Measurements from ENCODE around the gene S100A6. TPM values are rescaled to one million over a fixed set of nuclear protein-coding genes. Genes with fewer than 3 reads are reported as not detected.

S100A6 gene
- total RNA-seq, 2 donors from 2014 or later, result 3.7 to 7.5 TPM

DNA sequence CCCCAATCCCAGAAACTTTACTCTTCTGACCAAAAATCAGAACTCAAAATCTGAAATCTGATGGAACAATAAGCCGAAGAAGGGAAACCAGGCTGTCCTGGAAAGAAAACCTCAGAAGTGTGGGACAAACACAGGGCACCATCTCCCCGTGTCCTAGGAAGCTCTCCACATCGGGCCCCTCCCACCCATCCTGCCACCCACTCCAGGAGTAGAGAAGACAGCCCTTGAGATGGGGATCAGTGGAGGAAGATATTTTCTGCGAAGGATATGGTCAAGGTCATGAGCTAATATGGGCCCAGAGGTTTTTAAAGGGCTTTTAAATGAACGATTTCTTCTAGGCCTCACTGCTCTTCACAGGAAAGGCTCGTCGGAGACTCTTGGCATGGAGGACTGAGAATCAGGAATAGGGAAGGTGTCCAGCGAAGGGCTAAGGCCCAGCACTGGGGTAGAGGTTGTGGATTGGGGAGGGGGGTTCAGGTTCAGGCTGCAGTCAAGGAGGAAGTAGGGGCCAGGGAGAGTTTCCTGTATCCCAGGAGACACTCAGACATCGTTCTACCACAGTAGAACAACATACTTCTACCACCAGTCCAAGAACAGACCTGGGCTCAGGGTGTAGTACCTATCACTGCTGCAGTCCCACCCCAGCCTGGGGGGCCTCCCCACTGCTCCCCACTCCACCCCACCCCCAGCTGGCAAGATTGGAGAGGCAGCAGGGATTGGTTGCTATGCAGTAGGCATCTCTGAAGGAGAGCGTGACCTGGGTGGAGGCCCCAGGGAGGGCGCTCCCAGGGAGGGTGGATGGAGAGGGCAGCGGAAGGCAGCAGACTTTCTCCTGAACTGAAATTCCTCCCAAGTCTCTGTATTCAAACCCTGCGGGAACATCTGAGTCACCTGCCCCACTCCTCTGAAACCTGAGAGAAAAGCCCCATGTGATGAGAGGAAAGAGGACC is 6.1 kb upstream of the S100A6 start:
- no peaks in the 10 kb centered on the region for H3K9me3 Mint-ChIP-seq
- peaks cover 21% of the 10 kb centered on the region for H3K4me1 Mint-ChIP-seq
- Histone ChIP-seq H3K27ac (ENCODE audit: low read depth, low read length) (no peak overlapping the region), H3K9me3 (ENCODE audit: control insufficient read depth, low read length) (no peaks in the 10 kb centered on the region), H3K36me3 (ENCODE audit: control insufficient read depth, insufficient read depth, low read length) (no peaks in the 10 kb centered on the region), H3K27me3 (ENCODE audit: control insufficient read depth, insufficient read depth, low read length, poor library complexity, severe bottlenecking) (peaks cover under 1% of the 10 kb centered on the region), H3K4me1 (ENCODE audit: control insufficient read depth, insufficient read depth, low read length) (peaks cover 12% of the 10 kb centered on the region), H3K4me3 (ENCODE audit: low read length) (no peak overlapping the region), H3K9ac (ENCODE audit: extremely low read depth, low read length, poor library complexity, severe bottlenecking) (no peak overlapping the region)
- H3K36me3 Mint-ChIP-seq (ENCODE audit: low read depth), result no peaks in the 10 kb centered on the region
- peaks cover 6% of the 10 kb centered on the region for H3K27me3 Mint-ChIP-seq (ENCODE audit: insufficient read depth)
- H3K27ac Mint-ChIP-seq, result no peak overlapping the region
- H3K4me3 Mint-ChIP-seq, result no peak overlapping the region
- WGBS, 2 experiments (ENCODE audit: insufficient coverage in 1 of 2, insufficient read length in 1 of 2), result 92 to 98% methylated on average over 7 to 12 of the region's 13 CpGs
- TF ChIP-seq CTCF (conservative IDR thresholded peaks at IDR 0.05), result no peak
- DNase-seq, result no peak

- no peak within 1 kb of the TSS for H3K4me3 ChIP-seq (ENCODE audit: low read length)
- H3K4me1 Mint-ChIP-seq, result peaks cover 28% of the 10 kb centered on the region
- H3K36me3 ChIP-seq (ENCODE audit: control insufficient read depth, insufficient read depth, low read length), result no peaks in the 10 kb centered on the region
- peaks cover 9% of the 10 kb centered on the region for H3K27me3 ChIP-seq (ENCODE audit: control insufficient read depth, insufficient read depth, low read length, poor library complexity, severe bottlenecking)
- H3K27ac ChIP-seq (ENCODE audit: low read depth, low read length), result no peak within 1 kb of the TSS
- peaks cover 15% of the 10 kb centered on the region for H3K27me3 Mint-ChIP-seq (ENCODE audit: insufficient read depth)
- peaks cover 12% of the 10 kb centered on the region for H3K4me1 ChIP-seq (ENCODE audit: control insufficient read depth, insufficient read depth, low read length)
- no peak within 1 kb of the TSS for H3K27ac Mint-ChIP-seq
- 91 to 93% methylated on average over 5 to 11 of the region's 11 CpGs for WGBS, 2 experiments (ENCODE audit: insufficient coverage in 1 of 2, insufficient read length in 1 of 2)
- no peak for DNase-seq
- H3K36me3 Mint-ChIP-seq (ENCODE audit: low read depth), result no peaks in the 10 kb centered on the region
- no peak for TF ChIP-seq CTCF (conservative IDR thresholded peaks at IDR 0.05)
- H3K4me3 Mint-ChIP-seq, result no peak within 1 kb of the TSS
- no peaks in the 10 kb centered on the region for H3K9me3 ChIP-seq (ENCODE audit: control insufficient read depth, low read length)
- H3K9me3 Mint-ChIP-seq, result no peaks in the 10 kb centered on the region
- no peak within 1 kb of the TSS for H3K9ac ChIP-seq (ENCODE audit: extremely low read depth, low read length, poor library complexity, severe bottlenecking)
Observed at GRCh38 chr1:153540394-153541361, 4.9 kb upstream of the S100A6 start, which contains the start of gene S100A5. TSS of gene S100A5 (minus strand) at chr1:153540934. CDS start at chr1:153540191, 743 bp downstream.

GRCh38 chr1:153539395-153540093 is 3.8 kb upstream of the S100A6 start:
- Histone ChIP-seq H3K9ac (ENCODE audit: extremely low read depth, low read length, poor library complexity, severe bottlenecking) (no peak overlapping the region), H3K4me3 (ENCODE audit: low read length) (no peak overlapping the region), H3K4me1 (ENCODE audit: control insufficient read depth, insufficient read depth, low read length) (peaks cover 3% of the 10 kb centered on the region), H3K36me3 (ENCODE audit: control insufficient read depth, insufficient read depth, low read length) (no peaks in the 10 kb centered on the region), H3K9me3 (ENCODE audit: control insufficient read depth, low read length) (no peaks in the 10 kb centered on the region), H3K27me3 (ENCODE audit: control insufficient read depth, insufficient read depth, low read length, poor library complexity, severe bottlenecking) (peaks cover 9% of the 10 kb centered on the region), H3K27ac (ENCODE audit: low read depth, low read length) (no peak overlapping the region)
- no peak overlapping the region for H3K4me3 Mint-ChIP-seq
- H3K27ac Mint-ChIP-seq, result no peak overlapping the region
- 88 to 91% methylated on average over 1 to 3 of the region's 4 CpGs for WGBS, 2 experiments (ENCODE audit: insufficient coverage in 1 of 2, insufficient read length in 1 of 2)
- H3K9me3 Mint-ChIP-seq, result no peaks in the 10 kb centered on the region
- no peaks in the 10 kb centered on the region for H3K36me3 Mint-ChIP-seq (ENCODE audit: low read depth)
- H3K4me1 Mint-ChIP-seq, result peaks cover 17% of the 10 kb centered on the region
- H3K27me3 Mint-ChIP-seq (ENCODE audit: insufficient read depth), result peaks cover 21% of the 10 kb centered on the region
- TF ChIP-seq CTCF (conservative IDR thresholded peaks at IDR 0.05), result no peak
- DNase-seq, result no peak

All from endodermal cell (in vitro differentiated cells).